H1 (cell line): ENCODE results near the gene AGR3.

ENCODE experiments used
- POLR2A ChIP-seq, 2 experiments: IDR thresholded peaks; 1 replicate in 1 of 2; 2 replicates in 1 of 2; pipeline ENCODE4 v1.6.1; 2011; ENCODE audit warnings: low read depth in 2 of 2, low read length in 2 of 2, mild to moderate bottlenecking in 2 of 2; ENCODE audit errors: control extremely low read depth in 1 of 2
- RAD21 ChIP-seq, 2 experiments: IDR thresholded peaks in 1 of 2; conservative IDR thresholded peaks in 1 of 2; 2 replicates each; pipeline ENCODE4 v1.6.1; 2011; ENCODE audit warnings: low read depth in 2 of 2, low read length in 2 of 2, improper control_type of control experiment in 1 of 2, inconsistent platforms in 1 of 2, mild to moderate bottlenecking in 1 of 2, moderate library complexity in 1 of 2

- TF ChIP-seq RAD21 (IDR thresholded peaks at IDR 0.05 in 1 of 2, conservative IDR thresholded peaks at IDR 0.05 in 1 of 2; ENCODE audit: low read depth in 2 of 2, low read length in 2 of 2) (no peak), POLR2A (IDR thresholded peaks at IDR 0.05; ENCODE audit: control extremely low read depth in 1 of 2, low read depth in 2 of 2, low read length in 2 of 2) (no peak)
These were observed 55.7 kb downstream of the AGR3 start for GRCh38 chr7:16826060-16826459.
